ENCODE data around the gene FBXL17. TPM values are rescaled to one million over a fixed set of nuclear protein-coding genes. Genes with fewer than 3 reads are reported as not detected.

Gene FBXL17
- total and polyA plus RNA-seq, 9 of the 15 experiments (the other 6 are each of a cell fraction or from before 2014, with no cell fraction given), result 0.32 to 5.4 (median 1.8) TPM

- TF ChIP-seq ZNF778 (CRISPR knock-in tag; IDR thresholded peaks at IDR 0.05), result no peak
- TF ChIP-seq OTX1 (CRISPR knock-in tag; IDR thresholded peaks at IDR 0.05), result peak; percentile 30; the same call in 1 of the 2 replicates
- peak; percentile 50 for TF ChIP-seq TAF1 (IDR thresholded peaks at IDR 0.05; ENCODE audit: control insufficient read depth, extremely low read depth, insufficient read depth, low read length, severe bottlenecking)
- peak; percentile 69 for TF ChIP-seq CTBP1 (IDR thresholded peaks at IDR 0.05; ENCODE audit: borderline replicate concordance)
- peak; percentile 49; the same call in 1 of the 2 replicates for TF ChIP-seq ZBTB17 (CRISPR knock-in tag; IDR thresholded peaks at IDR 0.05)
- 0 out of 2 replicates have a peak, but pooled peaks have one; percentile 43 for TF ChIP-seq RBM14 (IDR thresholded peaks at IDR 0.05; ENCODE audit: borderline replicate concordance, insufficient read depth, low read depth, low read length)
- TF ChIP-seq CHD1 (IDR thresholded peaks at IDR 0.05; ENCODE audit: low read length), result no peak
- no peak for TF ChIP-seq MCM5 (IDR thresholded peaks at IDR 0.05; ENCODE audit: low read depth)
- TF ChIP-seq ZFX (CRISPR knock-in tag; IDR thresholded peaks at IDR 0.05), result peak; percentile 92
- TF ChIP-seq MEIS2 (IDR thresholded peaks at IDR 0.05; ENCODE audit: partially characterized antibody), result peak; percentile 3
- TF ChIP-seq PHF8 (IDR thresholded peaks at IDR 0.05; ENCODE audit: borderline replicate concordance, low read length), result peak; percentile 58
- no peak for TF ChIP-seq ZFP1 (CRISPR knock-in tag; IDR thresholded peaks at IDR 0.05)
- TF ChIP-seq TAF7 (tag; IDR thresholded peaks at IDR 0.05), result peak; percentile 27; the same call in 1 of the 2 replicates
- TF ChIP-seq PHTF2 (CRISPR knock-in tag; IDR thresholded peaks at IDR 0.05), result 0 out of 2 replicates have a peak, but pooled peaks have one; percentile 8
- no peak for TF ChIP-seq ZNF707 (CRISPR knock-in tag; conservative IDR thresholded peaks at IDR 0.05)
- no peak for TF ChIP-seq ZNF518B (CRISPR knock-in tag; IDR thresholded peaks at IDR 0.05)
- TF ChIP-seq ZNF740 (CRISPR knock-in tag; IDR thresholded peaks at IDR 0.05), result peak; percentile 75
- TF ChIP-seq ZNF740 (tag; IDR thresholded peaks at IDR 0.05), result peak in 1 of 2 experiments; percentile 37; a peak in 1 of 4 replicates
- no peak for TF ChIP-seq FOXK1 (CRISPR knock-in tag; IDR thresholded peaks at IDR 0.05; ENCODE audit: borderline replicate concordance)
- TF ChIP-seq AFF4 (CRISPR knock-in tag; IDR thresholded peaks at IDR 0.05), result peak; percentile 56; the same call in 1 of the 2 replicates
- TF ChIP-seq ZNF75A (CRISPR knock-in tag; IDR thresholded peaks at IDR 0.05), result no peak
Observed at GRCh38 chr5:108381350-108381953, 446 bp downstream of the FBXL17 start (continued).

All from K562 (cell line).